Endodermal cell (in vitro differentiated cells): ENCODE data around the gene CKS2. TPM values are rescaled to one million over a fixed set of nuclear protein-coding genes. Genes with fewer than 3 reads are reported as not detected.
A peak's percentile ranks its signal among the peaks of the same experiment; 100 is the strongest.
"Not testable (repeated sequence)": the region's sequence is repeated elsewhere in the genome, so short reads cannot be mapped to it uniquely, and the experiment has no call there.

ENCODE experiments used
- DNase-seq: peaks from one replicate; pipeline ENCODE4 v3.0.0-alpha.2; 2017
- H3K27ac ChIP-seq: 2 replicates; pipeline ENCODE4 v1.5.1; 2013; ENCODE audit warnings: mild to moderate bottlenecking, low read depth, low read length, moderate library complexity
- H3K27me3 ChIP-seq: 2 replicates; pipeline ENCODE4 v1.6.1; 2013; ENCODE audit warnings: mild to moderate bottlenecking, low read length, moderate library complexity; ENCODE audit not compliant: insufficient read depth, control insufficient read depth, poor library complexity, severe bottlenecking
- H3K36me3 ChIP-seq: 2 replicates; pipeline ENCODE4 v1.7.0; 2013; ENCODE audit warnings: mild to moderate bottlenecking, low read length, moderate library complexity; ENCODE audit not compliant: control insufficient read depth, insufficient read depth
- H3K4me1 ChIP-seq: one replicate; pipeline ENCODE4 v1.7.0; 2013; ENCODE audit warnings: low read length; ENCODE audit not compliant: control insufficient read depth, insufficient read depth
- H3K4me3 ChIP-seq: 2 replicates; pipeline ENCODE4 v1.5.1; 2013; ENCODE audit warnings: mild to moderate bottlenecking, low read length, moderate library complexity
- H3K9ac ChIP-seq: 2 replicates; pipeline ENCODE4 v1.6.1; 2013; ENCODE audit warnings: mild to moderate bottlenecking, low read length, moderate library complexity; ENCODE audit not compliant: poor library complexity, severe bottlenecking; ENCODE audit errors: extremely low read depth
- H3K9me3 ChIP-seq: 2 replicates; pipeline ENCODE4 v1.6.1; 2013; ENCODE audit warnings: mild to moderate bottlenecking, low read length, moderate library complexity; ENCODE audit not compliant: control insufficient read depth
- H3K27ac Mint-ChIP-seq: 2 replicates; pipeline ENCODE4 v1.8.0; 2020; ENCODE audit warnings: mixed read lengths
- H3K27me3 Mint-ChIP-seq: 2 replicates; pipeline ENCODE4 v1.8.0; 2021; ENCODE audit warnings: mild to moderate bottlenecking, mixed read lengths; ENCODE audit not compliant: insufficient read depth
- H3K36me3 Mint-ChIP-seq: 2 replicates; pipeline ENCODE4 v1.8.0; 2020; ENCODE audit warnings: low read depth, mixed read lengths
- H3K4me1 Mint-ChIP-seq: 2 replicates; pipeline ENCODE4 v1.8.0; 2020; ENCODE audit warnings: mixed read lengths
- H3K4me3 Mint-ChIP-seq: 2 replicates; pipeline ENCODE4 v1.8.0; 2020; ENCODE audit warnings: mild to moderate bottlenecking, moderate library complexity, mixed read lengths
- H3K9me3 Mint-ChIP-seq: 2 replicates; pipeline ENCODE4 v1.8.0; 2020; ENCODE audit warnings: mild to moderate bottlenecking, mixed read lengths
- WGBS, 2 experiments: methylation state at CpG; one replicate each; pipeline versions ENCODE4 v1.1.5 to v1.1.7; 2013; ENCODE audit warnings: missing lambda C conversion rate in 2 of 2, mixed read lengths in 1 of 2; ENCODE audit not compliant: insufficient coverage in 1 of 2, insufficient read length in 1 of 2; 5-methylcytosine and 5-hydroxymethylcytosine counted together
- total RNA-seq, 2 donors: library from RNA; stranded (reverse); fragmentation: NEBNext Ultra II Directional in 1 of 2; extraction: Animal tissue kit (Norgen Biotek cat#: 25700) in 1 of 2; gene quantifications; 2 replicates in 1 of 2; 3 replicates in 1 of 2; pipeline ENCODE4 v1.2.1, GENCODE V29; 2021
- TF ChIP-seq, protein P1 (sequence below): fragments of 200-600 bp; sonication (generic); conservative IDR thresholded peaks from 2 replicates; pipeline ENCODE4 v1.5.0; 2021; ENCODE audit warnings: antibody characterized with exemption, mild to moderate bottlenecking

CKS2 gene
- total RNA-seq, 2 donors from 2014 or later: 163 to 209 TPM

DNA sequence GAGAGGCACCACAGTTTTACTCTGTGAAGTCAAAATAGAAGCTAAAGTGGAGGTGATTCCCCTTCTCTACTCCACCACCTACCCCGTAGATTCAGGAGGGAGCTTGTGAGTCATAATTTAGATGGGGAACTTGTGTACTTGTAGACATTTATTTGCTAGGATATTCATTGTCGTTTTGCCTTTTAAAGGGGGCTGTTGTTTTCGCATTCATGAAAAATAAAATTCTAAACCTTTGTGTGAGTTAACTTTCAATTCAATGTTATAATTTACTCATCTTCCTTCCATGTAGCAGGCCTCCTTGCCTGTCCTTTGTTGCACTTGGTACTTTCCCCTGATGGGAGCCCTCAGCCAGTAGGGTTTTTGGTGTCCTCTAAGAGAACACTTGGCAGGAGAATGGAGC is 29.3 kb downstream of the CKS2 start:
- H3K27ac Mint-ChIP-seq: no peak overlapping the region
- TF ChIP-seq, protein P1, sequence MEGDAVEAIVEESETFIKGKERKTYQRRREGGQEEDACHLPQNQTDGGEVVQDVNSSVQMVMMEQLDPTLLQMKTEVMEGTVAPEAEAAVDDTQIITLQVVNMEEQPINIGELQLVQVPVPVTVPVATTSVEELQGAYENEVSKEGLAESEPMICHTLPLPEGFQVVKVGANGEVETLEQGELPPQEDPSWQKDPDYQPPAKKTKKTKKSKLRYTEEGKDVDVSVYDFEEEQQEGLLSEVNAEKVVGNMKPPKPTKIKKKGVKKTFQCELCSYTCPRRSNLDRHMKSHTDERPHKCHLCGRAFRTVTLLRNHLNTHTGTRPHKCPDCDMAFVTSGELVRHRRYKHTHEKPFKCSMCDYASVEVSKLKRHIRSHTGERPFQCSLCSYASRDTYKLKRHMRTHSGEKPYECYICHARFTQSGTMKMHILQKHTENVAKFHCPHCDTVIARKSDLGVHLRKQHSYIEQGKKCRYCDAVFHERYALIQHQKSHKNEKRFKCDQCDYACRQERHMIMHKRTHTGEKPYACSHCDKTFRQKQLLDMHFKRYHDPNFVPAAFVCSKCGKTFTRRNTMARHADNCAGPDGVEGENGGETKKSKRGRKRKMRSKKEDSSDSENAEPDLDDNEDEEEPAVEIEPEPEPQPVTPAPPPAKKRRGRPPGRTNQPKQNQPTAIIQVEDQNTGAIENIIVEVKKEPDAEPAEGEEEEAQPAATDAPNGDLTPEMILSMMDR: no peak
- Histone ChIP-seq H3K27ac (no peak overlapping the region), H3K4me3 (no peak overlapping the region), H3K27me3 (no peaks in the 10 kb centered on the region), H3K9ac (no peak overlapping the region), H3K4me1 (no peaks in the 10 kb centered on the region), H3K36me3 (peaks cover 74% of the 10 kb centered on the region), H3K9me3 (no peaks in the 10 kb centered on the region)
- peaks cover 71% of the 10 kb centered on the region for H3K36me3 Mint-ChIP-seq
- no peaks in the 10 kb centered on the region for H3K27me3 Mint-ChIP-seq
- H3K9me3 Mint-ChIP-seq: no peaks in the 10 kb centered on the region
- WGBS, 2 experiments: 98% methylated on average over 3 of the region's 3 CpGs; no CpG with 5 or more reads in 1 of the 2 experiments
- no peak overlapping the region for H3K4me3 Mint-ChIP-seq
- no peaks in the 10 kb centered on the region for H3K4me1 Mint-ChIP-seq
- DNase-seq: no peak

DNA sequence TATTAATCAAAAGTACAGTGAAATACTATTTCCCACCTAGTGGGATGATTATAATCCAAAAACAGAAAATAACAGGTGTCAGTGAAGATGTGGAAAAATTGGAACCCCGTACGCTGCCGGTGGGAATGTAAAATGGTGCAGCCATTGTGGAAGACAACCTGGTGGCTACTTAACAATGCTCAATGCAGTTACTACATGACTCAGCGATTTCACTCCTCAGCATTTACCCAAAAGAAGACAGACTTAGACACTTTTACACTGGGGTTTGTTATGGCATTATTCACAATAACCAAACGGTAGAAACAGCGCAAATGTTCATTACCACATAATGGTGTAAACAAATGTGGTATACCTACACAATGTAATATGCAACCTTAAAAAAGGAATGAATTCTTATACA is 31.2 kb downstream of the CKS2 start:
- peaks cover 77% of the 10 kb centered on the region for H3K36me3 Mint-ChIP-seq
- Histone ChIP-seq H3K36me3 (peaks cover 78% of the 10 kb centered on the region), H3K27me3 (no peaks in the 10 kb centered on the region), H3K9me3 (no peaks in the 10 kb centered on the region), H3K9ac (no peak overlapping the region), H3K27ac (no peak overlapping the region), H3K4me3 (no peak overlapping the region), H3K4me1 (no peaks in the 10 kb centered on the region)
- WGBS, 2 experiments: 94 to 96% methylated on average over 4 to 6 of the region's 6 CpGs
- no peak overlapping the region for H3K4me3 Mint-ChIP-seq
- H3K27me3 Mint-ChIP-seq: no peaks in the 10 kb centered on the region
- TF ChIP-seq, protein P1: no peak
- H3K9me3 Mint-ChIP-seq: no peaks in the 10 kb centered on the region
- H3K27ac Mint-ChIP-seq: peak overlapping the region; percentile 54
- no peaks in the 10 kb centered on the region for H3K4me1 Mint-ChIP-seq
- DNase-seq: no peak

DNA sequence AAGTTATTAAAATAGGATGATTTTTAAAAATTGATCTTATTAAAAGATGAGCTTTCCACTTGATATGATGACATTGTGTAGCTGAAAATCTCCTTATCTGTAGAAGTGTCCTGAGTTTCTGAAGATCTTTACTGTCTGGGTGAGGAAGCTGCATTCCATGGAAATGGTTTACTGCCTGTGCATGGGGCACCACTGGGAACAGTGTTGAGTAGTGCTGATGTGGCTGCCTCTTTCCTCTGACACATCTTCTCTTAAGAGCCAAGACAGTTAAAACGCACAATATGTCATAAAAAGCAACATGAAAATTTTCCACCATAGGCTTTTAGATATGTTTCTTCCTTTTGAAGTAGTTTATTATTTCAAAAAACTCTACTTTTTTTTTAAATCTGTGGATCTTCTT is 32.0 kb downstream of the CKS2 start:
- TF ChIP-seq, protein P1: peak; percentile 20
- Mint-ChIP-seq H3K4me1 (no peaks in the 10 kb centered on the region), H3K36me3 (peaks cover 73% of the 10 kb centered on the region), H3K27me3 (no peaks in the 10 kb centered on the region), H3K9me3 (no peaks in the 10 kb centered on the region), H3K27ac (no peak overlapping the region), H3K4me3 (no peak overlapping the region)
- Histone ChIP-seq H3K27me3 (no peaks in the 10 kb centered on the region), H3K36me3 (peaks cover 72% of the 10 kb centered on the region), H3K4me3 (no peak overlapping the region), H3K27ac (no peak overlapping the region), H3K4me1 (no peaks in the 10 kb centered on the region), H3K9me3 (no peaks in the 10 kb centered on the region), H3K9ac (no peak overlapping the region)
- 100% methylated on average over 1 of the region's 1 CpG; no CpG with 5 or more reads in 1 of the 2 experiments for WGBS, 2 experiments
- no peak for DNase-seq

DNA sequence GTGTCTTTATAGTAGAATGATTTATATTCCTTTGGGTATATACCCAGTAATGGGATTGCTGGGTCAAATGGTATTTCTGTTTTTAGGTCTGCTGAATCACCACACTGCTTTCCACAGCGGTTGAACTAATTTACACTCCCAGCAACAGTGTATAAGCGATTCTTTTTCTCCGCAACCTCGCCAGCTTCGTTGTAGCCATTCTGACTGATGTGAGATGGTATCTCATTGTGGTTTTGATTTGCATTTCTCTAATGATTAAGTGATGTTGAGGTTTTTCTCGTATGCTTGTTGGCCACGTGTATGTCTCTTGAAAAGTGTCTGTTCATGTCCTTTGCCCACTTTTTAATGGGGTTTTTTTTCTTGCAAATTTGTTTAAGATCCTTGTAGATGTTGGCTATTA is 32.8 kb downstream of the CKS2 start:
- not testable (repeated sequence) for H3K9me3 Mint-ChIP-seq, H3K4me1 ChIP-seq, H3K9me3 ChIP-seq, H3K4me3 Mint-ChIP-seq, H3K27me3 Mint-ChIP-seq, DNase-seq, H3K9ac ChIP-seq, H3K27ac ChIP-seq, H3K27ac Mint-ChIP-seq, H3K4me1 Mint-ChIP-seq, H3K4me3 ChIP-seq, H3K27me3 ChIP-seq
- H3K36me3 Mint-ChIP-seq: peaks cover 80% of the 10 kb centered on the region
- WGBS, 2 experiments: 97 to 100% methylated on average over 2 to 7 of the region's 7 CpGs
- H3K36me3 ChIP-seq: peaks cover 72% of the 10 kb centered on the region
